Calu3 (cell line): ENCODE results near the gene RASAL3. TPM values are rescaled to one million over a fixed set of nuclear protein-coding genes. Genes with fewer than 3 reads are reported as not detected.

Experiments
- BruUV-seq: library from RNA; stranded (reverse); fragments of 400-500 nt; replicated peaks from 2 replicates; lab custom pipeline; 2021; lab: Mats Ljungman, UMichigan
- CTCF ChIA-PET: fragments of 300-600 bp; sonication (Branson Sonifier 250); formaldehyde crosslinking; loops from one replicate; lab custom pipeline; 2022; ENCODE audit warnings: antibody characterized with exemption; lab: Charles Lee
- DNase-seq: peaks from one replicate; pipeline ENCODE4 v3.0.0; 2022
- H3K27ac Mint-ChIP-seq: one replicate; pipeline ENCODE4 v1.8.0; 2022; ENCODE audit warnings: mixed read lengths; ENCODE audit not compliant: unreplicated experiment
- H3K27me3 Mint-ChIP-seq: one replicate; pipeline ENCODE4 v1.8.0; 2022; ENCODE audit warnings: mixed read lengths; ENCODE audit not compliant: unreplicated experiment
- H3K36me3 Mint-ChIP-seq: one replicate; pipeline ENCODE4 v1.8.0; 2022; ENCODE audit warnings: mild to moderate bottlenecking, moderate library complexity, mixed read lengths; ENCODE audit not compliant: insufficient read depth, unreplicated experiment
- H3K4me1 Mint-ChIP-seq: one replicate; pipeline ENCODE4 v1.8.0; 2022; ENCODE audit warnings: mild to moderate bottlenecking, low read depth, mixed read lengths; ENCODE audit not compliant: unreplicated experiment
- H3K4me3 Mint-ChIP-seq: one replicate; pipeline ENCODE4 v1.8.0; 2022; ENCODE audit warnings: mild to moderate bottlenecking, low read depth, moderate library complexity, mixed read lengths; ENCODE audit not compliant: unreplicated experiment
- H3K9me3 Mint-ChIP-seq: one replicate; pipeline ENCODE4 v1.8.0; 2022; ENCODE audit warnings: low read depth, mixed read lengths; ENCODE audit not compliant: unreplicated experiment
- CTCF ChIP-seq: fragments of 200-600 bp; IDR thresholded peaks from one replicate; pipeline ENCODE4 v1.8.0; 2022; ENCODE audit warnings: antibody characterized with exemption; ENCODE audit not compliant: unreplicated experiment
- intact Hi-C: fragments of 100-400 bp; cut with micrococcal nuclease; formaldehyde crosslinking; loops from one replicate; pipeline ENCODE4 v1.10.0; 2022; ENCODE audit not compliant: unreplicated experiment
- total RNA-seq: library from RNA; stranded (reverse); gene quantifications from 2 replicates; pipeline ENCODE4 v1.2.3, GENCODE V29; 2022

The RASAL3 gene
- total RNA-seq, 1 experiment from 2014 or later: not detected

GRCh38 chr19:15439821-15440641 lies 24.3 kb downstream of the RASAL3 start:
- CTCF ChIA-PET: no interaction called here
- Mint-ChIP-seq H3K4me1 (no peaks in the 10 kb centered on the region), H3K36me3 (no peaks in the 10 kb centered on the region), H3K27ac (no peak overlapping the region), H3K9me3 (no peaks in the 10 kb centered on the region), H3K27me3 (no peaks in the 10 kb centered on the region), H3K4me3 (no peak overlapping the region)
- intact Hi-C loops: no loop called here
- BruUV-seq: no TSS peak
- no peak for TF ChIP-seq CTCF
- DNase-seq: no peak

DNA sequence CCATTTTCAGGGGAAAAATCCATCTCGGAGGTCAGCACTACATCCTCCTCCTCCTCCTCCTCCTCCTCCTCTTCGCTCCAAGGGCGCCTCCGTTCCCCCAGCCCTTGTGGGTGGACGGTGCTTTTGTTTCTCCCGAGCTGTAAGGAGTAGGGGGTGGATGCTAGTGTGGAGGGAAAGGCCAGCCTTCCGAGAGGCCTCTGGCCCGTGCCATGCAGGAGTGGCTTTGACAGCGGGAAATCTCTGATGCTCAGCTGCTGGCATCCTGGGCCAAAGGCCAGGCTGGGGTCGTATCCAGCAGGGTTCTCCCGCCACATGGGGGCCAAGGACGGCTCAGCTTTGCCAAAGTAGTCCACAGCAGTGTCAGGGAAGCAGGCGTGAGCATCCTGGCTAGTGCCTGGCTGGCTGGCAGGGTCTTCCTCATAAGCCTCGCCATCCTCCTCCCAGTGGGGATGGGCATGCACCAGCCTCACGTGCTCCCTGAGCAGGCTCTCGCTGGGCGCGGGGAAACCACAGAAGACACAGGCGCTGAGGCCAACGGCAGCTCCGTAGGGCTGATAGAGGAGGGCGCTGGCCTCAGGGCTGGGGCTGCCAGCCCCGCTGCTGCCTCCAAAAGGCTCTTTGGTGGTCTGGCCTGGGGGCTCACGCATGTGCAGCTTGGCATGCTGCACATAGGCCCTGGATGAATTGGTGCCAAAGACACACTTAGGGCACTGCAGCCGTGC lies 25.1 kb downstream of the RASAL3 start:
- no peaks in the 10 kb centered on the region for H3K4me1 Mint-ChIP-seq
- CTCF ChIA-PET: no interaction called here

GRCh38 chr19:15438577-15438976 lies 25.8 kb downstream of the RASAL3 start:
- BruUV-seq: no TSS peak
- no peak for TF ChIP-seq CTCF
- no peaks in the 10 kb centered on the region for H3K9me3 Mint-ChIP-seq
- CTCF ChIA-PET: no interaction called here
- no peak for DNase-seq
- H3K4me3 Mint-ChIP-seq: no peak overlapping the region
- peaks cover 2% of the 10 kb centered on the region for H3K4me1 Mint-ChIP-seq
- H3K36me3 Mint-ChIP-seq: peaks cover under 1% of the 10 kb centered on the region
- no peak overlapping the region for H3K27ac Mint-ChIP-seq
- no peaks in the 10 kb centered on the region for H3K27me3 Mint-ChIP-seq
- intact Hi-C loops: no loop called here

More for the DNA sequence above, 25.1 kb downstream of the RASAL3 start:
- DNase-seq: no peak
- no peak overlapping the region for H3K4me3 Mint-ChIP-seq
- H3K27ac Mint-ChIP-seq: no peak overlapping the region
- intact Hi-C loops: no loop called here
- H3K27me3 Mint-ChIP-seq: no peaks in the 10 kb centered on the region
- no TSS peak for BruUV-seq
- no peak for TF ChIP-seq CTCF
- H3K9me3 Mint-ChIP-seq: no peaks in the 10 kb centered on the region
- no peaks in the 10 kb centered on the region for H3K36me3 Mint-ChIP-seq

GRCh38 chr19:15438124-15438496 lies 26.2 kb downstream of the RASAL3 start:
- Mint-ChIP-seq H3K27me3 (no peaks in the 10 kb centered on the region), H3K36me3 (peaks cover 5% of the 10 kb centered on the region), H3K9me3 (no peaks in the 10 kb centered on the region), H3K4me1 (peaks cover 7% of the 10 kb centered on the region), H3K27ac (no peak overlapping the region), H3K4me3 (no peak overlapping the region)
- no peak for DNase-seq
- CTCF ChIA-PET: no interaction called here
- no peak for TF ChIP-seq CTCF
- intact Hi-C loops: no loop called here
- BruUV-seq: no TSS peak
